GM19023 (cell line): ENCODE results near the gene MCAM.

Experiments
- ATAC-seq: cut with Tn5 transposase; IDR thresholded peaks from one replicate; pipeline ENCODE4 v1.9.1; 2021; ENCODE audit warnings: mild to moderate bottlenecking, moderate library complexity; ENCODE audit not compliant: unreplicated experiment

Gene MCAM, protein sequence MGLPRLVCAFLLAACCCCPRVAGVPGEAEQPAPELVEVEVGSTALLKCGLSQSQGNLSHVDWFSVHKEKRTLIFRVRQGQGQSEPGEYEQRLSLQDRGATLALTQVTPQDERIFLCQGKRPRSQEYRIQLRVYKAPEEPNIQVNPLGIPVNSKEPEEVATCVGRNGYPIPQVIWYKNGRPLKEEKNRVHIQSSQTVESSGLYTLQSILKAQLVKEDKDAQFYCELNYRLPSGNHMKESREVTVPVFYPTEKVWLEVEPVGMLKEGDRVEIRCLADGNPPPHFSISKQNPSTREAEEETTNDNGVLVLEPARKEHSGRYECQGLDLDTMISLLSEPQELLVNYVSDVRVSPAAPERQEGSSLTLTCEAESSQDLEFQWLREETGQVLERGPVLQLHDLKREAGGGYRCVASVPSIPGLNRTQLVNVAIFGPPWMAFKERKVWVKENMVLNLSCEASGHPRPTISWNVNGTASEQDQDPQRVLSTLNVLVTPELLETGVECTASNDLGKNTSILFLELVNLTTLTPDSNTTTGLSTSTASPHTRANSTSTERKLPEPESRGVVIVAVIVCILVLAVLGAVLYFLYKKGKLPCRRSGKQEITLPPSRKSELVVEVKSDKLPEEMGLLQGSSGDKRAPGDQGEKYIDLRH

DNA sequence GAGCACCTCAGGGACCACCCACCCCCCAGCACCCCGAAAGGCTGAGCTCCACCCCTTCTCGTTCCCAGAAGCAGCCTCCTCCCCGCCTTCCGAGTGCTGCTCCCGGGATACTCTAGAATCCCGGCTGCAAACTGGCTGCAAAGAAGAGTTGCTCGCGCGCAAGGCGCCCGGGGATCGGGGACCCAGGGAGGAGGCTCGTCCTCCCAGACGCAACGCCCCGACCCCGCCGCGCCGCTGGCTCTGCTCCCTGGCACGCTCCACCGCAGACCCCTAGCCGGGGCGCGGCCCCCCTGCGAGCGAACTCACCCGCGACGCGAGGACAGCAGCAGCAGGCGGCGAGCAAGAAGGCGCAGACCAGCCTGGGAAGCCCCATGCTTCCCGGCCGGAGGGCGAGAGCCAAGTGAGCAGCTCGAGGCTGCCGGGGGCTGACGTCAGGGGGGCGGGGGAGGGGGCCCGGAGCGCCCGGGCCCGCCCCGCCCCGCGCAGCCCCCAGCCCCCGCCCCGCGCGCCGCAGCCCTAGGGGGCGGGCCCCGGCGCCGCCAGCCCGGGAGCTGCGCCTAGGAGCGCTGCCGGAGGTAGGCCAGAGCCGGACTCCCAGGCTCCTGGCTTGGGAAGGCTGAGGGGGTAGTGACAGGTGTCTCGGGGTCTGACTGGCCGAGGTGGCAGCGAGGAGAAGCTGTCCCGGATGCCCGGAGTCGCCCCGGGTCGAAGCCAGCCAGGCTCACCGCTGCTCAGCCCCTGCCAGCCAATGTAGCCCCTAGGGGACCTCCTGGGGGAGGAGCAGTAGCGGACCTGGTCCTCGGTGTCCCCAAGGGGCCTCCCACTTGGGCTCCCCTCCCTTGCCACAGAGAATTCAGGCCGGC is at the start of gene MCAM:
Gene MCAM, minus strand, starts transcription at position 402 of the 863 bp plus-strand sequence. Its CDS starts 29 bp downstream, at position 373.
- ATAC-seq: no peak

DNA sequence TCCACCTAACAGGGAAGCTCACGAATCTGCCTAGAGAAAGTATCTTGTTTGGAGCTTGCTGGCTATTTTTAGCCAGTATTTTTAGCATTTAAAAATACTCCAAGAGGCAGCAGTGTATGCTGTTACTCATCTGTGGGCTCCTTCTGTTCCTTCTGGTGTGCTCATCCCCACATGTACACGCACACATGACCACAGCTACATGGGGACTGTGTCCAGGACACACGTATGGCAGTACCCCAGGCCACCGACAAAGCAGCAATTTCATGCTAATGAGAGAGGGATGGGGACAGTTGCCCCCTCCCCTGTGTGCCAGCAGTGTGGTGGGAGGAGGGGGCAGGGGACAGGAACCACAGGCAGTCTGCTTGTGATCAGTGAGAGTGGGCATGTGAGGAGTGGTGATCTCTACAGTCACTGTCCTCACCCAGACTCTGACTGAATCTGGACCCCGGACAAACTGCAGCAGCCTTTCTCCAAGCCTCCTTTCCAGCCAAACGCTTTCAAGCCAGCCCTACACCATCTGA is 48.2 kb upstream of the MCAM start:
- no peak for ATAC-seq

DNA sequence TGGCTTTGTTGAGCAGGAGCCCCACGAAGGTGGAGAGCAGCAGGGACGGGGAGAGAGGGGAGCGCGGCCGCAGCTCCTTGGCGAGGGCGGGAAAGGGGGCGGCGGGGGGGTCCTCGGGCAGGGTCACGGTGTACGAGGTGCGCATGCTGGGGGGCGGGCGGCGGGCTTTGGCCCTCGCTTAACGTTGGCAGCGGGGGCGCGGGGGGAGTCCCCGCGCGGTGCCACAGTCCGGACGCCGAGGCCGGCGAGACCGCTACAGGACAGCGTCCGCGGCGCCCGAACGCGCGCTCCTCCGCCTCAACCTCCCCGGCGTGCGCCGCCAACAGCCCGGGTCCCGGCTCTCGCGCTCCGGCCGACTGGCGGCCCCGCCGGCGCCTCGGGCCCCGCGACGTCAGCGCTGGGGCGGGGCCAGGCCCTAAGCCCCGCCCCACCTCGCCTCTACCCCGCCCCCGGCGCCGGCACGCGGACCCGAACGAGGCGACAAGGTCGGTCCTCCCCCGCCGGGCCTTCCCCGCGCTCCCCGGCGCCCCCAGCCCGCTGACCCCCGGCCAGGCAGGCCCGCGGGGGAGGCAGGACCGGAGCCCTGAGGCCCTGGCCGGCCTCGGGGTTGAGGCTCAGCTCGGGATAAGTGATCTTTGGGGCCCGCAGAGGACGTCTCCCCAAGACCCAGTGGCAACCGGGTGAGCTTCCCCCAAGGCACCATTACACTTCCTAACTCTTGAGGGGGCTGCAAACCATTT is 47.1 kb upstream of the MCAM start:
- ATAC-seq: peak; percentile 63

DNA sequence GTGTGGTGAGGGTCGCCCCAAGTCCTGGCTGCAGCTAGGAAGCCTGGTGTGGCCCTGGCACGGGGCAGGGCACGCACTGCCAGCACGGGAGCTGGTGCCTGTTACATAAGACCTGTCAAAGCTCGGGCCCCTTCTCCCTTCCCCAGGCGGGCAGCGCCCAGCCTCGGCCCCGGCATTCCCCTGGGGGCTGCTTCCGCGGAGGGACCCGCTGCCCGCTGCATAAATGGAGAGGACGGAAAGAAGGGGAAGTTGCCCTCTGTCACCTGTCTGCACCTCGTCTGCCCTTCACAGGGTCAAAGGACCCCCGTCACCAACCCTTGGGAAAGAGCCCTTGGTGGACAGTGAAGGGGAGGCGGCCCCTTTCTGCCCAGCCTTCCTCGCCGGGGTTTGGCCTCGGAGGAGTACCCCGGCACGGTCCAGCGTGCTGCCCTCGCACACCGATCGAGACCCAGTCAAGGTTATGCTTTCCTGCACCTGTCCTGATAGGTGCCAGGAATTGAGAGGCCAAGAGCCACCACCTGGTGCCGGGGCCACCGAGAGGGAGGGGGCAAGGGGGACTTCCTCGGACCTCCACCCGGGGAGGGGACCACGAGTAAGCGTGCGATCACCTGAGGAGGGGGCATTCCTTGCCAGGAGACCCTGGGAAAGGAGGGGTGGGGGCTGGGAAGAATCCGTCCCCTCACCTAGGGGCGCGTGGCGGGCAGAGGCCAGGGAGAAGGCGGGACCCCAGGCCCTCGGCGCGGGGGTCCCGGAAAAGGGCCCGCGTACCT is 46.3 kb upstream of the MCAM start:
- no peak for ATAC-seq

GRCh38 chr11:119362741-119363080 is 45.8 kb upstream of the MCAM start:
- ATAC-seq: no peak

DNA sequence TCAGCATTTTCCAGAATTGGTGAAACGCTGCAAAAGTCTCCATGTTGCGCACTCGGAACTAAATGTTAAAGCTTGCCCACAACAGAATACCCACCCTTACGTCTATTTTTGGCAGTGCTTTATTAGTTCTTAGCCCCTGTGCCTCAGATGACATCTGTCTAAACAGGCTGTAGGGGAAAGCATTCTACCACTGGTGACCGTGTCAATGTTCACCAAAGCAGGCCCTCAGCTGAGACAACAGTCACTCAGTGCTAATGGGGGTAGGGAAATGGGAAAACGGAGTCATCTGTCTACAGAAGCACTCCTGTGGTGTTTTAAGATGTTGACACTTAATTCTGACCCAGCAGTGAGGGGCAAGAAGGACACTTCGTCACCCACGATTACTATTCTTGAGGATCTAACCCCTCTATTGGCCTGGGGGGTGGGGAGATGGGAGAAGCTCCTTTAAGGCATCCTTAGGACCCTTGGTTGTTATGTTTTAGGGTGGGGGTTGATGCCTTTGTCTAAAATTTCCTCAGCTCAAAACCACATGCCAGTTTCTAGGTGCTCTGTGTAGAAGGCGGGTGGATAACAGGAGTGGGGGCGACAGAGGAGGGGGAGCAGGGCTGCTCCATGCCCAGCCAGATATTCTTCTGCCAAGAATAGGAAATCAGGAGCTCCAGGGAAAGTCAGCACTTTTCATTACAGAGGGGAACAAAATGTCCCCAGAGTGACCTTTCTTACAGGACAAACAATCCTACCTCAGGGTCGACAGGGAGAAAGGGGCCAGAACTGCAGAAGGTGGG is 45.2 kb upstream of the MCAM start:
- no peak for ATAC-seq

DNA sequence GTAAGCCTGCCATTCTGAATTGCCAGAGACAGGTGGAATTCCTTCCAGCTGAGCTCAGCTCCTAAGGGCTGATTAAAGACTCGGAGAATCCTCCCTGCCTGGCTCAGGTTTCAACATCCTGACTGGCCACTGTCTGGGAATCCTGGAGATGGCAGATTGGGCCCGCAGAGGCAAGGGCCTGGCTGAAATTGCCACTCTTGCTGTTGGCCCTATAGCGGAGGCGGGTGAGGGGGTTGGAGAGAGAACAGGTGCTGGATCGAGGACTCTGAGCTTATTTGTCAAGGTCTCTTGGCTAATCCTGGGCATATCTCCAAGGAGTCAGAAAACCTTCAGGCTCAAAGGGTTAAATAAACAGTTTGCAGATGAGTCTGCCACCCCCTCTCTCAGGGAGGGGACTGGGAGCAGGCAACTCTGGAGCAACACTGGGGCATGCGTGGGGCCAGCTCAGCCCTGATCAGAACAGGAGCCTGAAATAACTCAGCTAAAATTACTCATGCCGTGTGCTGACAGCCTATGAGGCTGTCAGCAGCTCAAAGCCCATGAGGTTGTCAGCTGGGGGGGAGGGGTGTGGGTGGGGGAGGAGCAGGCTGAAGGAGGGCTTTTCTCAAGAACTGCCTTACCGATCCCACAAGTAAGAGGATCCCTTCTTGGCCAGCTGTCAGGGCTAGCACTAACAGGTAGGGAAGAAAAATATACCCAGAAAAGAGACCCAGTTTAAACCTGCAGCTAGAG is 44.3 kb upstream of the MCAM start:
- no peak for ATAC-seq

DNA sequence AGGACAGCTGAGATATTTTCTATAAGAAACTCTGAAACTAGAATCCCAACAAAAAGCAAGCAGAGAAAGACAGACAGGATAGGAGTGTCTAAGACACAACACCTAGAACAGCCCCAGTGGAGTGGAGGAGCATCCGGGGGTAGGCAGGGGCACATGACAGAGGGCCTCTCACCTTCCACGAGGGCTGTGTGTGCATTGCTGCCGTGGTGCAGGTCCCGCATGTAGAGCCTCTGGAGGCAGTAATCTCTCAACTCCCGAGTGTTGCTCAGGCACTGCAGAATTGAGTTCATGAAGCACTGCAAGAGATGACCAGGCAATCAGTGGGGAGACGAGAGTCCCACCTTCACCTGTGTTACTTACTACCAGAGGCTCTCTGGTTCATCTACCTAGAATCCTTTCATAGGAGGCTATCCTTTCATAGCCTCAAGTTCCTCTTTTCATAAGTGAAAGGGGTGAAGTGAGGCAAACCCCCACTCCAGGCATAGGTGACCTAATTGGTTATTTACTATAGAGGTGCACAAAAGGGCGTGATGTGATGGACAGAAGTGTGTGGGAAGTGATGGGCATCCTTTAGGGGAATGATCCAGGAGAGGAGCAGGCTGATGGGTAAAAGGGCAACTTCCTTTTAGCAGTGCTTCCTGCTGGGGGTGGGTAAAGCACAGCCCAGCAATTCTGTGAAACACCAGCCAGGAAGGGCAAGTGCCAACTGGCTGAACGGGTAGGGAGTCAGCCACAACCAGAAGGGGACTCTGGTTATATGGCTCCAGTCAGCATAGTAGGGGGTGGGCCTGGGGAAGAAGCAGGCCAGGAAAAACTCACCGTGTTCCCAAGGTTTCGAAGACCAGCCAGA is 42.7 kb upstream of the MCAM start:
- no peak for ATAC-seq

DNA sequence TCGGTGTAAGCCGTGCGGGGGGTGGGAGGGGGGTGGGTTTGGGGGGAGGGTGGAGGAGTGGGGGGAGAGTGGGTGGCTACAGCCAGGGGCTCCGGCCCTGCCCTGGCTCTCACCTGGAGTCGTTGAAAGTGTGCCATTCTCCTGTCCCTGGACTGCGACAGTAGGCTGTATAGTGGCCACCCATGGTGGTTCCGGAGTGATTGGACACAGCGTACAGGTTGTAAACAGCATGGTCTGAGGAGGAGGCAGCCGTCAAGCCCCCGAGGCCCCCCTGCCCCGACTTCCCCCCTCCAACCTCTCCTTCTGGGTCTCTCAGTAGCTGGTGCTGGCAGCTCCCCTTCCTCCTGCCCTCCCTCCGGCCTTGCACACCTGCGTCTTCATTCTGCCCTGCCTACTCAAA is 40.1 kb upstream of the MCAM start:
- ATAC-seq: no peak

DNA sequence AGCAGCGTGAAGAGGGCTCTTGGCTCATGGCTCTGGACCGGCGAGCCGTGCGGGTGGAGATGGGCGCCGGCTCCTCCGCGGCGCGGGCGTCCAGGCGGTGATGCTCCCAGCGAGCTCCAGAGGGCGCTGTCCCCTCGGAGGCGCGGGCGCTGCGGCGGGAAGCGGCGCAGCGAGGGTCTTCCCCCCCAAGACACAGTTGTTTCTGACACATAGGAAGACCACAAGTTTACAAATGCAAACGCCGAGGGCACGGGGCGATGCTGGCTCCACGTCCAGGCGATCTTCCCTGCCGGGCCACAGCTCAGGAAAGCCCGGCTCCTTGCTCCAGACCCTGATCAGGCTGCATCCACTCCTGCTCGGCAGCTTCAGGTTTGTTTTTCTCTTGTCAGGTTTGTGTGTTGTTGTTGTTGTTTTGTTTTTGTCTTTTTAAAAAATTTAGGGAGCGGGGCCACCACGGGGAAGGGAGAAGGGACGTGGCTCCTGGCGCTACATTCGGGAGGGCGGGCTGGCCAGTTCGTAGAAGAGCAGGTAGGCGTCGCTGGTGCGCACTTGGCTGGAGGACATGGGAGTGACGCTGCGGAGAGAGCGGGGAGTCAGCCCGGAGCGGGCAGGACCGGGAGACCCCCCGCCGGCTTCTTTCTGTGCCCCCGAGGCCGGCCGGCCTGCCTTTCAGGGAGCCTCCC is 39.6 kb upstream of the MCAM start:
- peak; percentile 80 for ATAC-seq

- no peak for ATAC-seq
These were observed 38.3 kb upstream of the MCAM start for GRCh38 chr11:119355091-119355843.

DNA sequence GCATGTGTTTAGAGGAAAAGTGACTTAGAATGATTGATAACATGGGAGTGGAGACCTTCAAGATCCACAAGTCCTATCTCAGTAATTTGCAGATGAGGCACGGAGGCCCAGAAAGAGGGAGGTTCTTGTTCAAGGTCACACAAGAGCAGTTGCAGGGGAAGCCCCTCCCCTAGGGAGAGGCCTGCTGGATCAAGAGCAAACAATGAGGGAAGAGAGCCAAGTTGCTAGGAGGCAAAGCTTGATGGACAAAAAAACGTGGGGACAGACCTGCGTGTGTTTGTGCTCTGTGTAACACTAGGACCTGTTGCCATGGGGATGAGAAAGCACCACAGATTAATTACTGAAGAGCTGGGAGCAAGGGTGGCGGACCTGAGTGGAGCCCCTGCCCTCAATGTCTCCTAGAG is 35.9 kb upstream of the MCAM start:
- ATAC-seq: no peak

- no peak for ATAC-seq
These were observed 34.3 kb upstream of the MCAM start for GRCh38 chr11:119351232-119351631.

DNA sequence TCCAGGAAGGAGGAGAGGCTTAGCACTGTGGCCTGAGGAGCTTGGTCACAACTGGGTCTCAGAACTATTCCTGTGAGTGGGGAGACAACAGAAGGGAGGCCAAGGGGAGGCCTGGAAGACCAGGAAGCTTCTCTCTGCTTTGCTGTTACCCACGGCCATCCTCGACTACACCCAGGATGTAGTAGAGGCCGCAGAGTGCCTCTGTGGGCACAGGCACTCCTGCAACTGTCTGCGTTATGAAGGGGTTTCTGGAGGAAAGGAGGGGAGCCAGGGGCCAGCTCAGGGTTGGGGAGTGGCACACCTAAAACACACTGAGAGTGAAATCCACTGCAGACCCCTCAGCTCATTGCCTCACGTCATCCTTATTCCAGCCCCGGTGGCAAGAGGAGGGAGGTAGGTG is 33.4 kb upstream of the MCAM start:
- ATAC-seq: no peak

- no peak for ATAC-seq
These were observed 31.1 kb upstream of the MCAM start for GRCh38 chr11:119347940-119348605.

DNA sequence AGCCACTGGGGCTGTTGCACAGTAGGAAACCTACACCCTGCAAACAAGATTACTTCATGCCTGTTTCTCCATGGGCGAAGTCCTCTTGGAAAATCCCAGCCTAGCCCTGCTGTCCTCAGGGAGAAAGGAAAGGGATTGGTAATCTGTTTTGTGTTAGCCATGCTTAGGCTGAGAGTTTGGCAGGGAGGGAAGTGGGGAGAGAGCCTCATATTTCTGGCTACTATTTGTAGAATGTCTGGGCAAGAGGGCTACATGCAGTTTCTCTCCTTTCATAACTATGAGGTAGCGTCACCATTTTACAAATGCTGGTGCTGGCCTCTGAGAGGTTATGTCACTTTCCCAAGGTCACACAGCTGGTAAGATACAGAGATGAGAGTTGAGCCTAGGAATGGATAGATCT is 30.3 kb upstream of the MCAM start:
- ATAC-seq: no peak
